ENCODE results near the gene PRKCE. TPM values are rescaled to one million over a fixed set of nuclear protein-coding genes. Genes with fewer than 3 reads are reported as not detected.

PRKCE gene
- total and polyA plus RNA-seq, 2 donors (not counting 1 experiment from before 2014, with no cell fraction given) = 23.6 to 271 TPM

DNA sequence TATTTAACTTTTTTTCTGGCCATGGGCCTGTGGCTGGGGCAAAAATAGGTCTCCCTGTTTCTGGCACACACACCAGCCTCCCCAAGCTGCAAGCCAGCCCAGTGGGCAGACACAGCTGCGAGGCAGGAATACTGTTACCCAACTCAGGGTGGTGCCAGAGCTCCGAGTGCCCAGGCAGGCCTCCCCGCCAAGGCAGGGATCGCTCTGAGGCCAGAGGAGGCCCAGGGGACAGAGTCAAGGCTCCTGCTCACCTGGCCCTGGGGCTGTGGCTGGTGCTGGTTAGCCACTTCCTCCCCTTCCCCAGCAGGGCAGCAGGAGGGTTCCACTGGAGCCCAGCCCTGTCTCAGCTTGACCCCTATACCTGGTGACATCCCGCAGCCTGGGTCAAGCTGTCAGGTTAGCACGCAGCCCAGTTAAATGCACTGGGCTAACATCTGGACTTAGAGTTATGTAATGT lies 578.7 kb downstream of the PRKCE start:
- Histone ChIP-seq H3K27ac (ENCODE audit: low read length in 2 of 2) (no peak overlapping the region), H3K9ac (ENCODE audit: low read length) (no peak overlapping the region), H2AFZ (ENCODE audit: insufficient read depth, low read depth, low read length, poor library complexity, severe bottlenecking) (no peak overlapping the region), H3K36me3 (replicated peaks in 1 of 2; ENCODE audit: control extremely low read depth in 1 of 2, control insufficient read depth in 1 of 2, extremely low read depth in 1 of 2, insufficient read depth in 2 of 2, low read length in 1 of 2) (no peaks in the 10 kb centered on the region), H3K9me3 (ENCODE audit: control extremely low read depth in 1 of 3, control insufficient read depth in 2 of 3, insufficient read depth in 1 of 3, low read length in 2 of 3) (no peaks in the 10 kb centered on the region), H3K79me2 (ENCODE audit: control insufficient read depth, insufficient read depth, low read length) (no peaks in the 10 kb centered on the region), H3K27me3 (replicated peaks in 1 of 4; ENCODE audit: control extremely low read depth in 1 of 4, control insufficient read depth in 3 of 4, insufficient read depth in 4 of 4, low read length in 3 of 4) (peaks cover 0 to 3% (median under 1%) of the 10 kb centered on the region in 4 experiments), H4K20me1 (ENCODE audit: control insufficient read depth, insufficient read depth, low read length, poor library complexity, severe bottlenecking) (no peaks in the 10 kb centered on the region), H3K4me2 (replicated peaks; ENCODE audit: low read depth, low read length, poor library complexity, severe bottlenecking) (no peak overlapping the region), H3K4me3 (ENCODE audit: control extremely low read depth in 1 of 5, extremely low read depth in 1 of 5, insufficient read depth in 1 of 5, low read depth in 2 of 5, low read length in 4 of 5) (no peak overlapping the region), H3K4me1 (ENCODE audit: control insufficient read depth in 2 of 2, insufficient read depth in 2 of 2, low read length in 2 of 2) (no peaks in the 10 kb centered on the region)
- Mint-ChIP-seq H3K27me3 (peaks cover 13% of the 10 kb centered on the region), H3K4me1 (no peaks in the 10 kb centered on the region), H3K9me3 (ENCODE audit: insufficient read depth) (no peaks in the 10 kb centered on the region), H3K27ac (no peak overlapping the region), H3K4me3 (no peak overlapping the region)
- DNase-seq (no peak), ATAC-seq (ENCODE audit: low read depth) (no peak)
- TF ChIP-seq, protein P1, sequence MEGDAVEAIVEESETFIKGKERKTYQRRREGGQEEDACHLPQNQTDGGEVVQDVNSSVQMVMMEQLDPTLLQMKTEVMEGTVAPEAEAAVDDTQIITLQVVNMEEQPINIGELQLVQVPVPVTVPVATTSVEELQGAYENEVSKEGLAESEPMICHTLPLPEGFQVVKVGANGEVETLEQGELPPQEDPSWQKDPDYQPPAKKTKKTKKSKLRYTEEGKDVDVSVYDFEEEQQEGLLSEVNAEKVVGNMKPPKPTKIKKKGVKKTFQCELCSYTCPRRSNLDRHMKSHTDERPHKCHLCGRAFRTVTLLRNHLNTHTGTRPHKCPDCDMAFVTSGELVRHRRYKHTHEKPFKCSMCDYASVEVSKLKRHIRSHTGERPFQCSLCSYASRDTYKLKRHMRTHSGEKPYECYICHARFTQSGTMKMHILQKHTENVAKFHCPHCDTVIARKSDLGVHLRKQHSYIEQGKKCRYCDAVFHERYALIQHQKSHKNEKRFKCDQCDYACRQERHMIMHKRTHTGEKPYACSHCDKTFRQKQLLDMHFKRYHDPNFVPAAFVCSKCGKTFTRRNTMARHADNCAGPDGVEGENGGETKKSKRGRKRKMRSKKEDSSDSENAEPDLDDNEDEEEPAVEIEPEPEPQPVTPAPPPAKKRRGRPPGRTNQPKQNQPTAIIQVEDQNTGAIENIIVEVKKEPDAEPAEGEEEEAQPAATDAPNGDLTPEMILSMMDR (IDR thresholded peaks at IDR 0.05) = no peak
- TF ChIP-seq EZH2 (IDR thresholded peaks at IDR 0.05; ENCODE audit: borderline replicate concordance, insufficient read depth, low read depth, low read length, poor library complexity, severe bottlenecking) = no peak
- WGBS (ENCODE audit: insufficient coverage) = 5% methylated on average over 4 of the region's 6 CpGs
- POLR2A ChIA-PET = no interaction called here
- intact Hi-C loops (cut with micrococcal nuclease) = no loop called here
- CTCF ChIA-PET = no interaction called here

DNA sequence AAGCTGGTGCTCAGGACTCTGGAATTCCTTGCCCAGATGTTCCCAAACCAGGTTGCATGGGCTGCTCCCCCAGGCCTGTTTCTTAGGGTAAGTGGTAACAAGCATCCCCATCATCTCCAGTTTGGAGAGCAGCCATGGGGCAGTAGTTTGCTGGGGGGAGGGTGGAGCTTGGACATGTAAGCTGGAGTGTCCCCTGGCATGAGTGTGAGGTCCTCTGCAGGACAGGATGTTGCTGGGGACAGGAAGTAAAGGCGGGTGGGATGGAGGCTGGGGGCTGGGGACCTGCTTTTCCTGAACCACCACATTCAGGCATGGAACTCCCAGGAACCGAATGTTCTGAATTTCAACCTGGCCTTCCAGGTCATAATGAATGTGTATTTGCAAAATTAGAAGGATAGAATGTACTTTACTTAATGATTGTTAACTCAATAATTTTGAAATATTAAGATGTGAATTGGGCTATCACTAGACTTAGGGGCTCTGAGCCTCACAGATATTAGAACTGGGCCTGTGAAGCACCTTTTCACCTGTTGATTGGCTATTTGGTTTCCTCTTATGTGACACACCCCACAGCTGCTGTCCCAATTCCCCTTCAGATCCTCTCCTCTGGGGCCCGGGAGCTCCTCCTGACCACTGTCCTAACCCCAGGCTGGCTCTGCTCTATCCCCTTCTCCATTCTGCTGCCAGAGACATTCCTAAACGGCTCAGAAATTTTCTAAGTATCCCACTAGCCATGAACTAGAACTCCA lies 579.4 kb downstream of the PRKCE start:
- no peak overlapping the region for H3K4me3 Mint-ChIP-seq

More for the DNA sequence above, 579.4 kb downstream of the PRKCE start:
- no peak for ATAC-seq (ENCODE audit: low read depth)
- H3K79me2 ChIP-seq (ENCODE audit: control insufficient read depth, insufficient read depth, low read length) = no peaks in the 10 kb centered on the region
- no peak for DNase-seq
- H3K4me3 ChIP-seq (ENCODE audit: control extremely low read depth in 1 of 5, extremely low read depth in 1 of 5, insufficient read depth in 1 of 5, low read depth in 2 of 5, low read length in 4 of 5) = no peak overlapping the region
- Mint-ChIP-seq H3K9me3 (ENCODE audit: insufficient read depth) (no peaks in the 10 kb centered on the region), H3K27me3 (peaks cover 8% of the 10 kb centered on the region), H3K4me1 (no peaks in the 10 kb centered on the region), H3K27ac (no peak overlapping the region)
- H3K36me3 ChIP-seq (replicated peaks in 1 of 2; ENCODE audit: control extremely low read depth in 1 of 2, control insufficient read depth in 1 of 2, extremely low read depth in 1 of 2, insufficient read depth in 2 of 2, low read length in 1 of 2) = no peaks in the 10 kb centered on the region
- no peak overlapping the region for H2AFZ ChIP-seq (ENCODE audit: insufficient read depth, low read depth, low read length, poor library complexity, severe bottlenecking)
- H3K9me3 ChIP-seq (ENCODE audit: control extremely low read depth in 1 of 3, control insufficient read depth in 2 of 3, insufficient read depth in 1 of 3, low read length in 2 of 3) = no peaks in the 10 kb centered on the region
- intact Hi-C loops (cut with micrococcal nuclease) = no loop called here
- no peak overlapping the region for H3K9ac ChIP-seq (ENCODE audit: low read length)
- TF ChIP-seq, protein P1 (IDR thresholded peaks at IDR 0.05) = no peak
- no peak for TF ChIP-seq EZH2 (IDR thresholded peaks at IDR 0.05; ENCODE audit: borderline replicate concordance, insufficient read depth, low read depth, low read length, poor library complexity, severe bottlenecking)
- no peaks in the 10 kb centered on the region for H3K4me1 ChIP-seq (ENCODE audit: control insufficient read depth in 2 of 2, insufficient read depth in 2 of 2, low read length in 2 of 2)
- no peak overlapping the region for H3K27ac ChIP-seq (ENCODE audit: low read length in 2 of 2)
- ChIA-PET CTCF (no interaction called here), POLR2A (no interaction called here)
- no peaks in the 10 kb centered on the region for H4K20me1 ChIP-seq (ENCODE audit: control insufficient read depth, insufficient read depth, low read length, poor library complexity, severe bottlenecking)
- peaks cover 0 to 3% (median 0%) of the 10 kb centered on the region in 4 experiments for H3K27me3 ChIP-seq (replicated peaks in 1 of 4; ENCODE audit: control extremely low read depth in 1 of 4, control insufficient read depth in 3 of 4, insufficient read depth in 4 of 4, low read length in 3 of 4)
- WGBS (ENCODE audit: insufficient coverage) = 86% methylated on average over 1 of the region's 4 CpGs
- no peak overlapping the region for H3K4me2 ChIP-seq (replicated peaks; ENCODE audit: low read depth, low read length, poor library complexity, severe bottlenecking)
